ENCODE measurements around the gene NEGR1.

DNA sequence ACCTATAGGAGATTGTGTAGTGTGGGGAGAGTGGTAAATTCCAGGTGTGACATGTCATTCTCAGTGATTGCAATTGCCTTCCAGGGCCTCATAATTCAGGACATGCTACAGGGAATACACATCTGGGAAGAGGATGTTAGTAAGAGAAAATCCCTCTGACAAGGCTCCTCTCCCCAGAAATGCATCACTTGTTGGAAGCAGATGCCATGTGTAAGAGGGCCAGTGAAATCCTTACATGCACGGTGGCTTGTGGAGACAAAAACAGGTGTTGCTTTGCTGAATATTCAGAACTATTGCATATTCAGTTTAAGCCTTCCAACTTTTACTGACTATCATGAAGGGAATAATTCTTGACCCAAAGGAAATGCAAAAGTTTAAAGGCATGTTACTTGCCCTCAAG, 503.4 kb downstream of the NEGR1 start:
- TF ChIP-seq, protein P1, sequence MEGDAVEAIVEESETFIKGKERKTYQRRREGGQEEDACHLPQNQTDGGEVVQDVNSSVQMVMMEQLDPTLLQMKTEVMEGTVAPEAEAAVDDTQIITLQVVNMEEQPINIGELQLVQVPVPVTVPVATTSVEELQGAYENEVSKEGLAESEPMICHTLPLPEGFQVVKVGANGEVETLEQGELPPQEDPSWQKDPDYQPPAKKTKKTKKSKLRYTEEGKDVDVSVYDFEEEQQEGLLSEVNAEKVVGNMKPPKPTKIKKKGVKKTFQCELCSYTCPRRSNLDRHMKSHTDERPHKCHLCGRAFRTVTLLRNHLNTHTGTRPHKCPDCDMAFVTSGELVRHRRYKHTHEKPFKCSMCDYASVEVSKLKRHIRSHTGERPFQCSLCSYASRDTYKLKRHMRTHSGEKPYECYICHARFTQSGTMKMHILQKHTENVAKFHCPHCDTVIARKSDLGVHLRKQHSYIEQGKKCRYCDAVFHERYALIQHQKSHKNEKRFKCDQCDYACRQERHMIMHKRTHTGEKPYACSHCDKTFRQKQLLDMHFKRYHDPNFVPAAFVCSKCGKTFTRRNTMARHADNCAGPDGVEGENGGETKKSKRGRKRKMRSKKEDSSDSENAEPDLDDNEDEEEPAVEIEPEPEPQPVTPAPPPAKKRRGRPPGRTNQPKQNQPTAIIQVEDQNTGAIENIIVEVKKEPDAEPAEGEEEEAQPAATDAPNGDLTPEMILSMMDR (IDR thresholded peaks at IDR 0.05): no peak
- TF ChIP-seq POLR2A (IDR thresholded peaks at IDR 0.05) (no peak), EP300 (IDR thresholded peaks at IDR 0.05) (no peak)

Measured in gastroesophageal sphincter (tissue), 3 donors.